NCI-H82 (cell line): Measurements from ENCODE around the gene PHF10.
"Not testable (repeated sequence)": the region's sequence is repeated elsewhere in the genome, so short reads cannot be mapped to it uniquely, and the experiment has no call there.

ENCODE experiments used
- DNase-seq: peaks from one replicate; lab custom pipeline; 2025; lab: John Stamatoyannopoulos, UW

PHF10 gene

GRCh38 chr6:169724494-169725124 lies at the start of gene PHF10:
PHF10 (minus strand) TSS chr6:169724500; CDS start chr6:169723931, 569 bp downstream.
- DNase-seq: peak; percentile 88

GRCh38 chr6:169766921-169767736 lies 42.8 kb upstream of the PHF10 start:
- no peak for DNase-seq

GRCh38 chr6:169766232-169766631 lies 41.9 kb upstream of the PHF10 start:
- DNase-seq: no peak

- DNase-seq: not testable (repeated sequence)
Observed at GRCh38 chr6:169765789-169766188, 41.5 kb upstream of the PHF10 start.

GRCh38 chr6:169763881-169764280 lies 39.6 kb upstream of the PHF10 start:
- no peak for DNase-seq

GRCh38 chr6:169763308-169763707 lies 39.0 kb upstream of the PHF10 start:
- DNase-seq: no peak

- no peak for DNase-seq
Observed at GRCh38 chr6:169755162-169755561, 30.9 kb upstream of the PHF10 start.

- DNase-seq: peak; percentile 32
Observed at GRCh38 chr6:169752074-169752623, 27.8 kb upstream of the PHF10 start.

- peak; percentile 97 for DNase-seq
Observed at GRCh38 chr6:169751242-169752073, 27.2 kb upstream of the PHF10 start, which contains the start of the genes DYNLT2 and ERMARD. DYNLT2 (minus strand) TSS chr6:169751572; CDS start chr6:169751458, 114 bp downstream. ERMARD (plus strand) TSS chr6:169751622; CDS start chr6:169751658, 36 bp downstream.

GRCh38 chr6:169746556-169746955 lies 22.3 kb upstream of the PHF10 start:
- DNase-seq: no peak

- DNase-seq: no peak
Observed at GRCh38 chr6:169745405-169745804, 21.1 kb upstream of the PHF10 start.

- DNase-seq: no peak
Observed at GRCh38 chr6:169741344-169741743, 17.0 kb upstream of the PHF10 start.

GRCh38 chr6:169738976-169739529 lies 14.8 kb upstream of the PHF10 start:
- DNase-seq: peak; percentile 43

- DNase-seq: peak; percentile 96
Observed at GRCh38 chr6:169738204-169738975, 14.1 kb upstream of the PHF10 start.

GRCh38 chr6:169729961-169730360 lies 5.7 kb upstream of the PHF10 start:
- peak; percentile 62 for DNase-seq

- DNase-seq: no peak
Observed at GRCh38 chr6:169726963-169727362, 2.7 kb upstream of the PHF10 start.

GRCh38 chr6:169726049-169726400 lies 1.7 kb upstream of the PHF10 start:
- DNase-seq: no peak

- DNase-seq: peak; percentile 76
Observed at GRCh38 chr6:169725125-169726048, 1.1 kb upstream of the PHF10 start.

GRCh38 chr6:169723991-169724493 lies 258 bp downstream of the PHF10 start:
- DNase-seq: no peak
